ENCODE results near the gene TMEM80.
A peak's percentile ranks its signal among the peaks of the same experiment; 100 is the strongest.
"Not testable (repeated sequence)": the region's sequence is repeated elsewhere in the genome, so short reads cannot be mapped to it uniquely, and the experiment has no call there.

Gene TMEM80

GRCh38 chr11:679271-680207 is 16.1 kb upstream of the TMEM80 start:
- no peak for DNase-seq (ENCODE audit: low read depth in 2 of 2)

GRCh38 chr11:680476-680875 is 15.1 kb upstream of the TMEM80 start:
- no peak for DNase-seq (ENCODE audit: low read depth in 2 of 2)

GRCh38 chr11:680970-681369 is 14.6 kb upstream of the TMEM80 start:
- no peak for DNase-seq (ENCODE audit: low read depth in 2 of 2)

GRCh38 chr11:686451-687243 is 9.0 kb upstream of the TMEM80 start:
- no peak for DNase-seq (ENCODE audit: low read depth in 2 of 2)

- no peak for DNase-seq (ENCODE audit: low read depth in 2 of 2)
Measured at GRCh38 chr11:687751-688150, 7.9 kb upstream of the TMEM80 start.

GRCh38 chr11:688681-689080 is 6.9 kb upstream of the TMEM80 start:
- no peak for DNase-seq (ENCODE audit: low read depth in 2 of 2)

- no peak for DNase-seq (ENCODE audit: low read depth in 2 of 2)
Measured at GRCh38 chr11:689625-690024, 6.0 kb upstream of the TMEM80 start.

GRCh38 chr11:690244-690643 is 5.4 kb upstream of the TMEM80 start:
- DNase-seq (ENCODE audit: low read depth in 2 of 2), result not testable (repeated sequence)

- DNase-seq (ENCODE audit: low read depth in 2 of 2), result no peak
Measured at GRCh38 chr11:690738-691633, 4.6 kb upstream of the TMEM80 start.

GRCh38 chr11:691710-692590 is 3.7 kb upstream of the TMEM80 start:
- DNase-seq (ENCODE audit: low read depth in 2 of 2), result no peak

GRCh38 chr11:692824-693414 is 2.7 kb upstream of the TMEM80 start:
- DNase-seq (ENCODE audit: low read depth in 2 of 2), result no peak

GRCh38 chr11:693415-693831 is 2.2 kb upstream of the TMEM80 start:
- no peak for DNase-seq (ENCODE audit: low read depth in 2 of 2)

GRCh38 chr11:693887-694562 is 1.6 kb upstream of the TMEM80 start:
- no peak for DNase-seq (ENCODE audit: low read depth in 2 of 2)

- peak; percentile 98 for DNase-seq (ENCODE audit: low read depth in 2 of 2)
Measured at GRCh38 chr11:694563-695287, 891 bp upstream of the TMEM80 start, which contains the start of gene DEAF1. TSS of gene DEAF1 (minus strand) at chr11:695222. CDS start at chr11:695047, 175 bp downstream.

- DNase-seq (ENCODE audit: low read depth in 2 of 2), result no peak
Measured at GRCh38 chr11:695288-695537, 403 bp upstream of the TMEM80 start.

- DNase-seq (ENCODE audit: low read depth in 2 of 2), result no peak
Measured at GRCh38 chr11:696955-697491, 1.4 kb downstream of the TMEM80 start.

- DNase-seq (ENCODE audit: low read depth in 2 of 2), result no peak
Measured at GRCh38 chr11:697811-698311, 2.2 kb downstream of the TMEM80 start.

GRCh38 chr11:698493-699115 is 3.0 kb downstream of the TMEM80 start:
- no peak for DNase-seq (ENCODE audit: low read depth in 2 of 2)

Data from stimulated activated CD8-positive, alpha-beta memory T cell treated with anti-CD3 and anti-CD28 coated beads, Interleukin-2, amount 100 ng/mL, for 1 hour (primary cell).